HG03342 (cell line): ENCODE data around the gene PLEKHN1.

Source experiments
- ATAC-seq: cut with Tn5 transposase; IDR thresholded peaks from one replicate; pipeline ENCODE4 v1.9.1; 2021; ENCODE audit warnings: mild to moderate bottlenecking, moderate library complexity; ENCODE audit not compliant: unreplicated experiment

Gene PLEKHN1

GRCh38 chr1:1022302-1023009 lies 56.2 kb downstream of the PLEKHN1 start:
- ATAC-seq = no peak

- ATAC-seq = no peak
Measured at GRCh38 chr1:1023700-1024099, 57.4 kb downstream of the PLEKHN1 start.

- ATAC-seq = no peak
Measured at GRCh38 chr1:1024149-1024770, 58.0 kb downstream of the PLEKHN1 start.

- ATAC-seq = no peak
Measured at GRCh38 chr1:1024771-1025699, 58.8 kb downstream of the PLEKHN1 start.
